ENCODE measurements around the gene DHCR7. TPM values are rescaled to one million over a fixed set of nuclear protein-coding genes. Genes with fewer than 3 reads are reported as not detected.

DHCR7 gene
- total and polyA plus RNA-seq, 2 donors (not counting 1 experiment from before 2014, with no cell fraction given) = 90.8 to 148 TPM

- H3K36me3 ChIP-seq (ENCODE audit: control insufficient read depth, insufficient read depth, low read length) = no peaks in the 10 kb centered on the region
- H3K27ac ChIP-seq (ENCODE audit: insufficient read depth, low read length) = no peak overlapping the region
- H3K4me2 ChIP-seq (ENCODE audit: extremely low read depth, insufficient read depth, low read length) = no peak overlapping the region
- no peak overlapping the region for H3K9ac ChIP-seq (ENCODE audit: insufficient read depth, low read length)
- DNase-seq (ENCODE audit: low read depth in 2 of 2) = peak in 1 of 2 donors; percentile 46
- no peak overlapping the region for H3K4me3 ChIP-seq (replicated peaks in 1 of 4; ENCODE audit: control extremely low read depth in 1 of 4, insufficient read depth in 1 of 4, low read depth in 3 of 4, low read length in 4 of 4)
- no peaks in the 10 kb centered on the region for H4K20me1 ChIP-seq (ENCODE audit: control insufficient read depth, extremely low read depth, insufficient read depth, low read length)
- H2AFZ ChIP-seq (ENCODE audit: low read length) = no peak overlapping the region
- TF ChIP-seq EZH2 (IDR thresholded peaks at IDR 0.05; ENCODE audit: low read length, missing control alignments) (no peak), CTCF (conservative IDR thresholded peaks at IDR 0.05 in 1 of 2, IDR thresholded peaks at IDR 0.05 in 1 of 2; ENCODE audit: low read depth in 1 of 2, low read length in 2 of 2) (no peak)
- H3K79me2 ChIP-seq (ENCODE audit: control insufficient read depth, insufficient read depth, low read length) = no peaks in the 10 kb centered on the region
- no peaks in the 10 kb centered on the region for H3K9me3 ChIP-seq (ENCODE audit: control insufficient read depth, insufficient read depth, low read depth, low read length)
- H3K27me3 ChIP-seq (ENCODE audit: control insufficient read depth, insufficient read depth, low read length) = peaks cover 5% of the 10 kb centered on the region
- H3K4me1 ChIP-seq (ENCODE audit: control insufficient read depth, extremely low read depth, insufficient read depth, low read length) = no peaks in the 10 kb centered on the region
Observed at GRCh38 chr11:71428861-71429435, 19.2 kb downstream of the DHCR7 start.

GRCh38 chr11:71426413-71426812 lies 21.8 kb downstream of the DHCR7 start:
- Histone ChIP-seq H3K4me3 (replicated peaks in 1 of 4; ENCODE audit: control extremely low read depth in 1 of 4, insufficient read depth in 1 of 4, low read depth in 3 of 4, low read length in 4 of 4) (no peak overlapping the region), H3K36me3 (ENCODE audit: control insufficient read depth, insufficient read depth, low read length) (no peaks in the 10 kb centered on the region), H3K4me1 (ENCODE audit: control insufficient read depth, extremely low read depth, insufficient read depth, low read length) (no peaks in the 10 kb centered on the region), H4K20me1 (ENCODE audit: control insufficient read depth, extremely low read depth, insufficient read depth, low read length) (no peaks in the 10 kb centered on the region), H3K9ac (ENCODE audit: insufficient read depth, low read length) (no peak overlapping the region), H3K27ac (ENCODE audit: insufficient read depth, low read length) (no peak overlapping the region), H2AFZ (ENCODE audit: low read length) (no peak overlapping the region), H3K9me3 (ENCODE audit: control insufficient read depth, insufficient read depth, low read depth, low read length) (no peaks in the 10 kb centered on the region), H3K79me2 (ENCODE audit: control insufficient read depth, insufficient read depth, low read length) (no peaks in the 10 kb centered on the region), H3K4me2 (ENCODE audit: extremely low read depth, insufficient read depth, low read length) (no peak overlapping the region), H3K27me3 (ENCODE audit: control insufficient read depth, insufficient read depth, low read length) (peaks cover 9% of the 10 kb centered on the region)
- no peak for TF ChIP-seq CTCF (conservative IDR thresholded peaks at IDR 0.05 in 1 of 2, IDR thresholded peaks at IDR 0.05 in 1 of 2; ENCODE audit: low read depth in 1 of 2, low read length in 2 of 2)
- DNase-seq (ENCODE audit: low read depth in 2 of 2) = no peak

- Histone ChIP-seq H3K9me3 (ENCODE audit: control insufficient read depth, insufficient read depth, low read depth, low read length) (no peaks in the 10 kb centered on the region), H2AFZ (ENCODE audit: low read length) (no peak overlapping the region), H3K4me1 (ENCODE audit: control insufficient read depth, extremely low read depth, insufficient read depth, low read length) (no peaks in the 10 kb centered on the region), H4K20me1 (ENCODE audit: control insufficient read depth, extremely low read depth, insufficient read depth, low read length) (no peaks in the 10 kb centered on the region), H3K27ac (ENCODE audit: insufficient read depth, low read length) (no peak overlapping the region), H3K79me2 (ENCODE audit: control insufficient read depth, insufficient read depth, low read length) (no peaks in the 10 kb centered on the region), H3K4me2 (ENCODE audit: extremely low read depth, insufficient read depth, low read length) (no peak overlapping the region), H3K27me3 (ENCODE audit: control insufficient read depth, insufficient read depth, low read length) (peaks cover 9% of the 10 kb centered on the region), H3K36me3 (ENCODE audit: control insufficient read depth, insufficient read depth, low read length) (no peaks in the 10 kb centered on the region), H3K9ac (ENCODE audit: insufficient read depth, low read length) (no peak overlapping the region), H3K4me3 (replicated peaks in 1 of 4; ENCODE audit: control extremely low read depth in 1 of 4, insufficient read depth in 1 of 4, low read depth in 3 of 4, low read length in 4 of 4) (no peak overlapping the region)
- DNase-seq (ENCODE audit: low read depth in 2 of 2) = no peak
- TF ChIP-seq EZH2 (IDR thresholded peaks at IDR 0.05; ENCODE audit: low read length, missing control alignments) = no peak
- TF ChIP-seq CTCF (conservative IDR thresholded peaks at IDR 0.05 in 1 of 2, IDR thresholded peaks at IDR 0.05 in 1 of 2; ENCODE audit: low read depth in 1 of 2, low read length in 2 of 2) = no peak
Observed at GRCh38 chr11:71425860-71426259, 22.3 kb downstream of the DHCR7 start.

Measured in fibroblast of lung (primary cell).